NCI-H2171 (cell line): ENCODE measurements around the gene KANK4.
"Not testable (repeated sequence)": the region's sequence is repeated elsewhere in the genome, so short reads cannot be mapped to it uniquely, and the experiment has no call there.

Experiments used
- DNase-seq: peaks from one replicate; lab custom pipeline; 2025; lab: John Stamatoyannopoulos, UW

KANK4 gene

GRCh38 chr1:62237950-62238374 lies 81.3 kb downstream of the KANK4 start:
- DNase-seq = no peak

- peak; percentile 22 for DNase-seq
These were observed 81.9 kb downstream of the KANK4 start for GRCh38 chr1:62237361-62237760.

DNA sequence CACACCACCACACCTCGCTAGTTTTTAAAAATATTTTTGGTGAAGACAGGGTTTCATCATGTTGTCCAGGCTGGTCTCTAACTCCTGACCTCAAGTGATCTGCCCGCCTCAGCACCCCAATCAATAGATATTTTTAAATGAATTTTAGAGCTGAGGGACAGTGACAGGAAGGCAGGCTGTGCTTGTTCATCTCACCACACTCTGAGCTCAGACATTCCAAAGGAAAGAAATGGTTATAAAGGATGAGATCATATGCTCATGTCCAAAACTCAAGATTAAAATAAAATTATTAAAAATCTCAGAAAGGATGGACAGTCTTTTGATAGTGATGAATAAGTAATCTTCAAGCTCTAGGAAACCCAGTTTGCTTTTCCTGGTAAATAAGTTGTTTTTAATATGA lies 83.7 kb downstream of the KANK4 start:
- DNase-seq = no peak

DNA sequence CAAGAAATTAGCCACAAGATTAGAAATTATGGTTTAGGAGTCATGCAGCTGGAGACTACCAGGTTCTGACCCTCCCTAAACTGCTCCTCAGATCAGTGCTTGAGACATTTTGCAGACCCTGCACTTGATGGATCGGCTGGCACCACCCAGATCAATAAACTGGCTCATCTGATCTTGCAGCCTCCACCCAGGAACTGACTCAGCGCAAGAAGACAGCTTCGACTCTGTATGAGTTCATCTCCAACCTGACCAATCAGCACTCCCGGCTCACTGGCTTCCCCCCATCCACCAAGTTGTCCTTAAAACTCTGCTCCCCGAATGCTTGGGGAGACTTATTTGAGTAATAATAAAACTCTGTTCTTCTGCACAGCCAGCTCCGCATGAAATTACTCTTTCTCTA lies 84.5 kb downstream of the KANK4 start:
- DNase-seq = no peak

DNA sequence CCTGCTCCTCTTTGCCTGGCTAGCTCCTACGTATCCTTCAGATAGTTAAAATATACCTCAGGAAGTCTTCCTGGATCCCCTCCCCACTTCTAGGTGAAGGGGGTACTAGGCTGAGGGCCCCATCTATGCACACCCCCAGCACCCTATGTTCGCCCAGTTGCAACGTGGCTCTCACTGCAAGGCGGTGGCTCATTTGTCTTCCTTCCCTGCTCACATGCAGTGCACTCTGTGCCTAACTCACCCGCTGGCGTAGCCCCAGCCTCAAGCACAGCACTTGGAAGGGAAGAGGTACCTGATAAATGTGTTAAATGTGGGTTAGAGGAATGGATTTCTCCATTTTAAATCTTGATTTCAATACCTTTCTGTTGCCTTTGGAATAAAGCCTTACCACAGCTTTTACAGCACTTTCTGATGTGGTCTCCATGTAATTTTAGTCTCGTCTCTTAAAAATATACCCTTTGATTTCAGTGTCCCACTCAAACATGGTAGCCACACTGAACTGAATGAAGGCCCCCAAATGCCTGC lies 85.2 kb downstream of the KANK4 start:
- no peak for DNase-seq

GRCh38 chr1:62232871-62233278 lies 86.4 kb downstream of the KANK4 start:
- DNase-seq = no peak

GRCh38 chr1:62230718-62231117 lies 88.5 kb downstream of the KANK4 start:
- no peak for DNase-seq

DNA sequence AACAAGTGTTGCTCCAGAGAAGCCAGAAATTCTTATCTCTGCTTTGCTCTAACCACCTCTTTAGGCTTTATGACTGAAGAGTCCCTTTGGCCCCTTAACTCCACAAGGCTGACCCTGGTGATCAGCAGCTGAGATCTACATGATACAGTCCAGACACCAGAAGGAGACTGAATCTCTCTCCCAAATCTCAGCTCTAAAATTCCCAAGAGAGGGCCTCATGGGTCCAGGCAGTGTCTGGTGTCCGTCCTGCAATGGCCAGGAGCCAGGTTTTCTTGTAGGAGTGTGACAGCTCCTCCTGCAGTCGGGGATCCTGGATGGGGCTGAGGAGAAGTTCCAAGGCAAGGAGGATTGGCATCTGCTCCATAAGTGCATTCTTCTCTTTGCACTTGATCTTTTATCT lies 89.3 kb downstream of the KANK4 start:
- no peak for DNase-seq

GRCh38 chr1:62229468-62229867 lies 89.8 kb downstream of the KANK4 start:
- DNase-seq = peak; percentile 10

DNA sequence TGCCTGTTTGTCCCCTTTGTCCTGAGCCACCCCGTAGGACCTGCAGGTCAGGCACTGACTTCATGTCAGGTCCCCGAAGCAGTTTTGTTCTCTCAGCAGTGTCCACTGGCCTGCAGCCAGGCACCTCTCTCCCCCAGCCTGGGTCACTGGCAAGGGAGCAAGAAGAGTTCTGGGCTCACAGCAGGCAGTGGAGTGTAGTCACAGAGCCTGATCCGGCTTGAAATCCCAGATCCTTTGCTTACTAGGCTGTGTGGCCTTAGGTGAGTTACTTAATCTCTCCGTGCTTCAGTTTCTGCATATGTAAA lies 90.4 kb downstream of the KANK4 start:
- no peak for DNase-seq

GRCh38 chr1:62228136-62228882 lies 90.9 kb downstream of the KANK4 start:
- no peak for DNase-seq

GRCh38 chr1:62227496-62227895 lies 91.7 kb downstream of the KANK4 start:
- no peak for DNase-seq

DNA sequence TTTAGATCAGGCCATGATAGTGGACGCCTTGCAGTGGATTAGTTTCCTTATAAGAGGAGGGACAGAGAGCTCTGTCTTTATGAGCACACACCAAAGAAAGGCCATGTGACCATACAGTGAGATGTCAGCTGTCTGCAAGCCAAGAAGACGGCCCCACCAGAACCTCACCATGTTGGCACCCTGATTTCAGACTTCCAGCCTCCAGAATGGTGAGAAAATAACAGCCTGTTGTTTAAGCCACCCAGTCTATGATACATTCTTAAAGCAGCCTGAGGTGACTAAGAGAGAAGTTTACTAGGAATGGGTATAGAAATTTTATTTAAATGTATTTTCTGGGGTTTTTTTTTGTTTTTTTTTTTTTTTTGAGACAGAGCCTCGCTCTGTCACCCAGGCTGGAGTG lies 95.1 kb downstream of the KANK4 start:
- no peak for DNase-seq

DNA sequence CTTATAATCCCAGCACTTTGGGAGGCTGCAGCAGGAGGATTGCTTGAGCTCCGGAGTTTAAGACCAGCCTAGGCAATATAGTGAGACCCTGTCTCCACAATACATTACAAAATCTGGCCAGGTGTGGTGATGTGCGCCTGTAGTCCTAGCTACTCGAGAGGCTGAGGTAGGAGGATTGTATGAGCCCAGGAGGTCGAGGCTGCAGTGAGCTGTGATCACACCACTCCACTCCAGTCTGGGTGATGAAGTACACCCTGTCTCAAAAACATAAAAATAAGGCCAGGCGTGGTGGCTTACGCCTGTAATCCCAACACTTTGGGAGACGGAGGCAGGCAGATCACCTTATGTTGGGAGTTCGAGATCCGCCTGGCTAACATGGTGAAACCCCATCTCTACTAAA lies 96.9 kb downstream of the KANK4 start:
- DNase-seq = no peak

DNA sequence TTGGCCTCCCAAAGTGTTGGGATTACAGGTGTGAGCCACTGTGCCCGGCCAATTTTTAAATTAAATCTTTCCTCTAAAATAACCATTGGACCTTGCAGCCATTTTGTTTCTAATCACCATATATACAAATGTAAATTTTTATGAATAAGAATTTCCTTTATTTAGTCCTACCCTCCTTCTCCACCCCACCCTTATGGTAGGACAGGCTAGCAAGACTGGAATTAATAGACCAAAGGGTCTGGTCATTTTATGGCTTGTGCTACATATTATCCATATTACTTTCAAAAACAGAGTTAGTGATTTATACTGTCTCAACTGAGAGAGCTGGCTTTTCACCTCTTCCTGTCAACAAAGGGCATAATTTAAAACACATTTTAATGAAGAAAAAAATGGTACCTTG lies 98.1 kb downstream of the KANK4 start:
- no peak for DNase-seq

GRCh38 chr1:62220456-62220855 lies 98.8 kb downstream of the KANK4 start:
- DNase-seq = not testable (repeated sequence)

GRCh38 chr1:62218604-62219003 lies 100.6 kb downstream of the KANK4 start:
- no peak for DNase-seq

GRCh38 chr1:62213075-62213914 lies 105.9 kb downstream of the KANK4 start:
- DNase-seq = no peak

DNA sequence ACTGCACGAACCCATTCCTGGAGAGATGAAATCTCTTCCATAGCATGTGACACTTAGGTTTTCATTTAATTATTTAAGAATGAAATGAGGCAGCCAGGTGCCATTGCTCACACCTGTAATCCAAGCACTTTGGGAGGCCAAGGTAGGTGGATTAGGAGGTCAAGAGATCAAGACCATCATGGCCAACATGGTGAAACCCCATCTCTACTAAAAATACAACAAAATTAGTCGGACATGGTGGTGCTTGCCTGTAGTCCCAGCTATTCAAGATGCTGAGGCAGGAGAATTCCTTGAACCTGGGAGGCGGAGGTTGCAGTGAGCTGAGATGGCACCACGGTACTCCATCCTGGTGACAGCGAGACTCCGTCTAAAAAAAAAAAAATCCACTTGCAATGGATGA lies 106.8 kb downstream of the KANK4 start:
- no peak for DNase-seq

GRCh38 chr1:62210960-62211359 lies 108.3 kb downstream of the KANK4 start:
- DNase-seq = no peak

DNA sequence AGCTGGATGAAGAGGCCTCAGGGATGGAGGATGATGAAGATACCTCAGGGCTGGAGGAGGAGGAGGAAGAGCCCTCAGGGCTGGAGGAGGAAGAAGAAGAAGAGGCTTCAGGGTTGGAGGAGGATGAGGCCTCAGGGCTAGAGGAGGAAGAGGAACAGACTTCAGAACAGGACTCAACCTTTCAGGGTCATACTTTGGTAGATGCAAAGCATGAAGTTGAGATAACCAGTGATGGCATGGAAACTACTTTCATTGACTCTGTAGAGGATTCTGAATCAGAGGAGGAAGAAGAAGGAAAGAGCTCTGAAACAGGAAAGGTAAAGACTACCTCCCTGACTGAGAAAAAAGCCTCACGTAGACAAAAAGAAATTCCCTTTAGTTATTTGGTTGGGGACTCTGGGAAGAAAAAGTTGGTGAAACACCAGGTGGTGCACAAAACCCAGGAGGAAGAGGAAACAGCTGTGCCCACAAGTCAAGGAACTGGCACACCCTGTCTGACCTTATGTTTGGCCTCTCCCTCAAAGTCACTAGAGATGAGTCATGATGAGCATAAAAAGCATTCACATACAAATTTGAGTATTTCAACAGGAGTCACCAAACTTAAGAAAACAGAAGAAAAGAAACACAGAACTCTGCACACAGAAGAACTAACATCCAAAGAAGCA lies 109.2 kb downstream of the KANK4 start:
- no peak for DNase-seq

DNA sequence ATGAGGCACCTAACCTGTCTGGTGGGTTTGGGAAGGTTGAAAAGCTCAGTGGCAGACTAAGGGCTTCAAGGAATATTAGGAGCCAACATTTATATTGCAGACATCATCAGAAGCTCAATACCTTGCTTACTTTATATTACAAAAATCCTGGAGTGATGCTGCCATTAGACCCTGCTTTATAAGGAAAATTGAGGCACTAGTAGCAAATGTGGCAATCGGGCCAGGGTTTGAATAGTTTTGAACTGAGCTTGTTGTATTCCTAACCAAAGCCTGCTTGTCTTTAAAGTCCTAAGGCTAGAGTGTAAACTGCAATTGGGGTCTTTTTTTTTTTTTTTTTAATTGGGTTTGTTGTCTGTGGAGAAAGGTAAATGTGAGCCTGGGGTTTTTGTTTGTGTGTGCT lies 110.3 kb downstream of the KANK4 start:
- DNase-seq = no peak

GRCh38 chr1:62208087-62208486 lies 111.1 kb downstream of the KANK4 start:
- no peak for DNase-seq
